Kidney epithelial cell (primary cell): ENCODE results near the gene ATP12A. TPM values are rescaled to one million over a fixed set of nuclear protein-coding genes. Genes with fewer than 3 reads are reported as not detected.

Experiments
- DNase-seq: peaks from one replicate; pipeline ENCODE4 v3.0.0-alpha.2; 2010; ENCODE audit warnings: low read depth
- H3K27me3 ChIP-seq: 2 replicates; pipeline ENCODE4 v1.6.0; 2011; ENCODE audit warnings: low read length; ENCODE audit not compliant: control insufficient read depth, insufficient read depth
- H3K36me3 ChIP-seq: 2 replicates; pipeline ENCODE4 v1.5.1; 2011; ENCODE audit warnings: low read length; ENCODE audit not compliant: control insufficient read depth, insufficient read depth
- H3K4me3 ChIP-seq: 2 replicates; pipeline ENCODE4 v1.5.1; 2011; ENCODE audit warnings: low read depth, mild to moderate bottlenecking, control low read depth, low read length
- total RNA-seq: library from RNA; depleted of rRNA; stranded (reverse); fragments of >200 nt; gene quantifications from 2 replicates; pipeline ENCODE4 v1.2.3, GENCODE V29; 2015
- TF ChIP-seq, protein P1 (sequence below): IDR thresholded peaks from 2 replicates; pipeline ENCODE4 v1.5.1; 2011; ENCODE audit warnings: mild to moderate bottlenecking, moderate library complexity, low read length, control low read depth, inconsistent platforms; ENCODE audit not compliant: insufficient read depth, poor library complexity, severe bottlenecking

The ATP12A gene
- total RNA-seq, result 0.04 and 0.07 TPM in 2 replicates

DNA sequence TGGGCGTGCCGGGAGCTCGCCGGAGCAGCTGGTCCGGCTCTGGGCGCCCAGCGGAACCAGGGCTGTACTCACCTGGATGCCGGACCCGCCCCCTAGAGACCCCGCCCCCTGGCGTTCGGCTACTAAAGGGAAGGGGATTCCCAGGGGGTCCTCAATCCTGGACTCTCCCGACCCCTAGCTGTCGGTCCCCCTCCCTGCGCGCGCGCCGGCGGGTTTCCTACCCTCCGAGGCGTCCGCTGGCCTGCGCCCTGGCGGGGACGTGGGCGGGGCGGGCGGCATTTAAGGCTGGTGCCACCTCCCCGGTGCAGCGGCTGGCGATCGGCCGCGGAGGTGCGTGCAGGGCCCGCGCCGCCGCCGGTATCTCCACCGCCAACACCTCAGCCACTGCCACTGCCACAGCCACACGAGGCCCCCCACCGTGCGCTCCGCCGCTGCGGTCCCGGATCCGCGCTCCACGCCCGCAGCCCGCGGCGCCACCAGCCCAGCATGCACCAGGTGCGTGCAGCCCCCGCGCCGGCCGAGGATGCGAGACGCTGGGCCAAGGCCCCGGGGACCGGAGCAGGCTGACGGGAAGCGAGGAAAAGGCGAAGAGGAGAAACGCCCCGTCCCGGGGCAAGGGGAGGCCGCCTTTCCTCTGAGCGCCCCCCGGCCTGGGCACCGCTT is at the start of gene ATP12A:
ATP12A (plus strand) TSS at position 151 of the 663 bp plus-strand sequence; CDS start at position 487, 336 bp downstream.
- no peaks in the 10 kb centered on the region for H3K36me3 ChIP-seq
- no peak for DNase-seq
- H3K27me3 ChIP-seq, result peaks cover 34% of the 10 kb centered on the region
- TF ChIP-seq, protein P1, sequence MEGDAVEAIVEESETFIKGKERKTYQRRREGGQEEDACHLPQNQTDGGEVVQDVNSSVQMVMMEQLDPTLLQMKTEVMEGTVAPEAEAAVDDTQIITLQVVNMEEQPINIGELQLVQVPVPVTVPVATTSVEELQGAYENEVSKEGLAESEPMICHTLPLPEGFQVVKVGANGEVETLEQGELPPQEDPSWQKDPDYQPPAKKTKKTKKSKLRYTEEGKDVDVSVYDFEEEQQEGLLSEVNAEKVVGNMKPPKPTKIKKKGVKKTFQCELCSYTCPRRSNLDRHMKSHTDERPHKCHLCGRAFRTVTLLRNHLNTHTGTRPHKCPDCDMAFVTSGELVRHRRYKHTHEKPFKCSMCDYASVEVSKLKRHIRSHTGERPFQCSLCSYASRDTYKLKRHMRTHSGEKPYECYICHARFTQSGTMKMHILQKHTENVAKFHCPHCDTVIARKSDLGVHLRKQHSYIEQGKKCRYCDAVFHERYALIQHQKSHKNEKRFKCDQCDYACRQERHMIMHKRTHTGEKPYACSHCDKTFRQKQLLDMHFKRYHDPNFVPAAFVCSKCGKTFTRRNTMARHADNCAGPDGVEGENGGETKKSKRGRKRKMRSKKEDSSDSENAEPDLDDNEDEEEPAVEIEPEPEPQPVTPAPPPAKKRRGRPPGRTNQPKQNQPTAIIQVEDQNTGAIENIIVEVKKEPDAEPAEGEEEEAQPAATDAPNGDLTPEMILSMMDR, result peak; percentile 19
- peak within 1 kb of the TSS; percentile 35 for H3K4me3 ChIP-seq

DNA sequence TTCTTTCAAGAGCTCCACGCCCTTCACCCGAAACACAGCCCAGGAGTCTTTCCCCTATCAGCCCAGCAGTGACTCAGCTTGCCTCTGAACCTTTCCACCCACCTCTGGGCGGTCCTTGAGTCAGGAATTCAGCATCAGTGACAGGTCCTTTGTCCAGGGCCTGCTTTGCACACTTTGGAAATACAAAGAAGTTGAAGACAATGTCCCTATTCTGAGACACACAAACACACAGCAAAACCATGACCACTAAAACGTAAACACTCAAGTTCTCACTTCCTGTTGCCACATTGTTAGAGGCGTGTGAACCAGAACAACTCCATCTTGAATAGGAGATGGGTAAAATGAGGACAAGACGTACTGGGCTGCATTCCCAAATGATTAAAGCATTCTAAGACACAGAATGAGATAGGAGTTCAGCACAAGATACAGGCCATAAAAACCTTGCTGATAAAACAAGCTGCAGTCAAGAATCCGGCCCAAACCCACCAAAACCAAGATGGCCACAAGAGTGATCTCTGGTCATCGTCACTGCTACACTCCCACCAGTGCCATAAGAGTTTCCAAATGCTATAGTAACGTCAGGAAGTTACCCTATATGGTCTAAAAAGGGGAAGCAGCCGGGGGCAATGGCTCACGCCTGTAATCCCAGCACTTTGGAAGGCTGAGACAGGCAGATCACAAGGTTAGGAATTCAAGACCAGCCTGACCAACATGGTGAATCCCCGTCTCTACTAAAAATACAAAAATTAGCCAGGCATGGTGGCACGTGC is 49.2 kb upstream of the ATP12A start:
- Histone ChIP-seq H3K36me3 (no peaks in the 10 kb centered on the region), H3K4me3 (no peak overlapping the region), H3K27me3 (no peaks in the 10 kb centered on the region)
- TF ChIP-seq, protein P1, result no peak
- no peak for DNase-seq

DNA sequence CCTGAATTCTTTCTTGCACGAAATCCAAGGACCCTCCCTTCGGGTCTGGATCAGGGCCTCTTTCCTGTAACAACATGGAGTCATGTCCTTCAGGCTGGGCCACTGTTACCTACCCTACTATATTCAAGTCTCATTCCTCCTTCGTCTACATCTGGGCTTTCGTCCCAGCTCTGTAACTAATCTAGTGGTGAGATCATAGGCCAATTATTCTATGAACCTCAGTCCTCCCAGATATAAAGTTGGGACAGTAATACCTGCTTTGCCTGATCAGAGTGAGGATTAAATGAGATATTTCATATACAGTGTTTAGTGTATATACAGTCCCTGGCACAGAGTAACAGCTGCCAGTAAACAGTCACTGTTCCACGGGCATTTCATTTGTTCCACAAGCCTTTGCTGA is 48.3 kb upstream of the ATP12A start:
- no peaks in the 10 kb centered on the region for H3K36me3 ChIP-seq
- TF ChIP-seq, protein P1, result no peak
- DNase-seq, result no peak
- no peaks in the 10 kb centered on the region for H3K27me3 ChIP-seq
- H3K4me3 ChIP-seq, result no peak overlapping the region

- no peak for DNase-seq
- Histone ChIP-seq H3K4me3 (no peak overlapping the region), H3K27me3 (no peaks in the 10 kb centered on the region), H3K36me3 (no peaks in the 10 kb centered on the region)
- TF ChIP-seq, protein P1, result no peak
Measured at GRCh38 chr13:24632382-24633121, 47.7 kb upstream of the ATP12A start.

GRCh38 chr13:24636776-24637175 is 43.4 kb upstream of the ATP12A start:
- no peak for DNase-seq
- no peaks in the 10 kb centered on the region for H3K27me3 ChIP-seq
- no peaks in the 10 kb centered on the region for H3K36me3 ChIP-seq

More at GRCh38 chr13:24636776-24637175, 43.4 kb upstream of the ATP12A start:
- TF ChIP-seq, protein P1, result no peak
- no peak overlapping the region for H3K4me3 ChIP-seq
